HG03342 (cell line): Measurements from ENCODE around the gene KCNRG.
"Not testable (repeated sequence)": the region's sequence is repeated elsewhere in the genome, so short reads cannot be mapped to it uniquely, and the experiment has no call there.

Source experiments
- ATAC-seq: cut with Tn5 transposase; IDR thresholded peaks from one replicate; pipeline ENCODE4 v1.9.1; 2021; ENCODE audit warnings: mild to moderate bottlenecking, moderate library complexity; ENCODE audit not compliant: unreplicated experiment

KCNRG gene

GRCh38 chr13:50011461-50011860 lies 3.8 kb upstream of the KCNRG start:
- no peak for ATAC-seq

- ATAC-seq, result no peak
Observed at GRCh38 chr13:50012396-50013169, 2.7 kb upstream of the KCNRG start.

GRCh38 chr13:50014386-50014785 lies 858 bp upstream of the KCNRG start:
- ATAC-seq, result no peak

GRCh38 chr13:50015750-50016149 lies 506 bp downstream of the KCNRG start:
- no peak for ATAC-seq

- no peak for ATAC-seq
Observed at GRCh38 chr13:50016444-50016843, 1.2 kb downstream of the KCNRG start.

GRCh38 chr13:50017819-50018218 lies 2.6 kb downstream of the KCNRG start:
- no peak for ATAC-seq

GRCh38 chr13:50025436-50025835 lies 10.2 kb downstream of the KCNRG start:
- ATAC-seq, result no peak

GRCh38 chr13:50026788-50027473 lies 11.7 kb downstream of the KCNRG start:
- peak; percentile 99 for ATAC-seq

GRCh38 chr13:50030315-50030714 lies 15.1 kb downstream of the KCNRG start:
- ATAC-seq, result no peak

GRCh38 chr13:50033725-50034124 lies 18.5 kb downstream of the KCNRG start:
- no peak for ATAC-seq

- ATAC-seq, result no peak
Observed at GRCh38 chr13:50037788-50038187, 22.5 kb downstream of the KCNRG start.

GRCh38 chr13:50038266-50038665 lies 23.0 kb downstream of the KCNRG start:
- ATAC-seq, result no peak

GRCh38 chr13:50052478-50052877 lies 37.2 kb downstream of the KCNRG start:
- no peak for ATAC-seq

- no peak for ATAC-seq
Observed at GRCh38 chr13:50053844-50054243, 38.6 kb downstream of the KCNRG start.

- no peak for ATAC-seq
Observed at GRCh38 chr13:50055454-50055853, 40.2 kb downstream of the KCNRG start.

- no peak for ATAC-seq
Observed at GRCh38 chr13:50060718-50061117, 45.5 kb downstream of the KCNRG start.

GRCh38 chr13:50062336-50062735 lies 47.1 kb downstream of the KCNRG start:
- not testable (repeated sequence) for ATAC-seq

GRCh38 chr13:50065712-50066111 lies 50.5 kb downstream of the KCNRG start:
- ATAC-seq, result no peak

GRCh38 chr13:50068508-50068907 lies 53.3 kb downstream of the KCNRG start:
- ATAC-seq, result no peak

GRCh38 chr13:50069261-50069660 lies 54.0 kb downstream of the KCNRG start:
- ATAC-seq, result no peak

GRCh38 chr13:50070186-50070585 lies 54.9 kb downstream of the KCNRG start:
- no peak for ATAC-seq
